Activated CD4-positive, alpha-beta T cell treated with anti-CD3 and anti-CD28 coated beads for 24 hours (primary cell): ENCODE results near the gene SYTL2.

ENCODE experiments used
- DNase-seq, 2 donors: peaks; one replicate each; pipeline ENCODE4 v3.0.0-alpha.2; 2020; ENCODE audit warnings: low read depth in 2 of 2

SYTL2 gene

DNA sequence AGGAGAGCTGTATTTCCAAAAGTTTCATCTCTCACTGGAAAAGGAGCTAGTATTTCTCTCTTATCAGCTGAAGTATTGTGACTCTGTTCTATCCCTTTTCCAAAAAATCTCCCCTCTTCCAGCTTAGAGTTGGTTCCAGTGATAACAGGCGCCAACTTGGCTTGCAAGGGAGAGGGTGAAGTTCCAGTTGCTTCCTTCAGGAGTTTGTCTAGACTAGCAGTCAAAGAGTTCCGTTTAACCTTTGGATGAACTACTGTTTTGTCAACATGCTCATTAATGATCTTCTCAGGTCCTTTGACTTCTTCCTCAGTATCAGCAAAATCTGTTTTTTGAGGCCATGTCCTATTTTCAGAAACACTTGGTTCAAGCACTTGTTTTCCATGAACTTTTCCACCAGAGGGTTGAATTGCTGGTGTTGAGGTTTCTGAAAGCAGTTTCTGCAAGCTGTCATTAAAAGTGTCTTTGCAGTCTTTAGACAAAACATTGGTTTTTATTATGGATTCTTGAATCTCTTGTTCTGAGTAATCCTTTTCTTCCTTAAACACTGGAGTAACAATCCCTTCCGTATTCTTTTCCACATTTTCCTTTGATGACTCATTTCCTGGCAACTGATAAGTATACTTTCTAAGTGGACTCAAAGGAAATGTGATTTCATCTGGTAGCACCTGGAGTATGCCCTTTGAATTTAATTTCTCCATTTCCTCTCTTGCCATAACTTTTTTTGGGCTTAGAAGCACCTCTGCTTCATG, 85.3 kb downstream of the SYTL2 start:
- DNase-seq = no peak

DNA sequence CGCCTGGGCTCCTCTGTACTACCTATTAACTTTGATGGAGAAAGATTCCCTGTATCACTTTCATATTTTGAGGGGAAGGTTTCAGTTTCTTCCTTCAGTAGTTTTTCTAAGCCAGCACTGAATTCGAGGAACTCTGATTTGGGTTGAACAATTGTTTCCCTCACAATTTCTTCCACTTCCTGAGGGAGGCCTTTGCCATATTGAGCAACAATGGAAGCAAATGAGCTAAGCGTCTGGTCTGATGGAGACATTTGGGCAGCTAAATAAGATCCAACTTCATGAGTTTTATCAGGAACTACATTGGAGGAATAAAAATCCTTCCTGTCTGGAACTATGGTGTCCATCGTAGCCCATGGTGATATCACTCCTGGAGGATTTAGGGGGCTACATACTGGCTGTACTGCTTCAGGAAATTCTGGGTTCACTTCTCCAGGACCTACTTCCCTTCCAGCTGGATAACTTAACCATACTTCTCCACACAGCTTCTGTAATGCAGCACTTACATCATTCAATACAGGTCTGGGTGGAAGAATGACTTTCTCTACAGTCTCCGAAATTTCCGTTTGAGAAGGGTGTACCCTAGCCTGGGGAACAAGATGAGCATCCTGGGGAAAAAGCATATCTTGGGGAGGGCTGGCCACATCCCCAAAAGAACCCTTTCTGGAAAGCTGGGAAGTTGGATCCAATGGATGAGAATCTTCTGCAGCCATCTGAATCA, 86.0 kb downstream of the SYTL2 start:
- no peak for DNase-seq

DNA sequence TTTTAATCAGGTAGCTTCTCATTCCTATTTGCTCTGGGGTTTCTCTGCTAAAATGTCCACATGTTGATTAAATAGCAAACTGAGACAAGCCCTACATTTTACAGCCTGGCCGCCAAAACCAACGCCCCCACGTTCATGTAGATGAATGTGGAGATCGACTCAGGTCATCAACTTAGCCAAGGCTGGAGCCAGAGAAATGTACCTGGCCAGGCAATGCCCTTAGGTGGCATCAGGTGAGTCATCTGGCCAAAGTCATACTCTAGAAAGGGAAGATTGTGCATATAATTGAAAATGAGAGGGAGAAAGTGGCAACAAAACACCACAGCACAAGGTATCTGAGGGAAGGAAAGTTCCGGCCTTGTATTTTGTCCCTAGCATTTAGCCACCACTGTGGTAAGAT, 87.9 kb downstream of the SYTL2 start:
- no peak for DNase-seq

DNA sequence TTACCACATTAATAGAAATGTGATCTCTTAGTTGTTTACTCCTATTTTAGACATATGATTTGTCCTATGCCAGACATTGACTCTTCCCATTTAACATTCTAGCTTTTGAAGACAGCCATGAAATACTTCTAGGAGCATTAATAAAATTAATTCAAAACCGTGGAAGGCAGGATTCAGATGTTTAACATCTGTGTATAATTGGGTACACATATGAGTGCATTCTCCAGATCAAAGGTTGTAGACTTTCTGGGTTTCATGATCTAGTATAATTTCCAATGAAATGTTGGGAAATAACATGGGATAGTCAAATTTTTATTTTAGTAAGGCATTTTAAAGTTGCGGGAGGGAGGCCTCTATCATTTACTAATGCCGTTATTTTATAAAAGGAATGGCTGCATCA, 89.8 kb downstream of the SYTL2 start:
- no peak for DNase-seq

DNA sequence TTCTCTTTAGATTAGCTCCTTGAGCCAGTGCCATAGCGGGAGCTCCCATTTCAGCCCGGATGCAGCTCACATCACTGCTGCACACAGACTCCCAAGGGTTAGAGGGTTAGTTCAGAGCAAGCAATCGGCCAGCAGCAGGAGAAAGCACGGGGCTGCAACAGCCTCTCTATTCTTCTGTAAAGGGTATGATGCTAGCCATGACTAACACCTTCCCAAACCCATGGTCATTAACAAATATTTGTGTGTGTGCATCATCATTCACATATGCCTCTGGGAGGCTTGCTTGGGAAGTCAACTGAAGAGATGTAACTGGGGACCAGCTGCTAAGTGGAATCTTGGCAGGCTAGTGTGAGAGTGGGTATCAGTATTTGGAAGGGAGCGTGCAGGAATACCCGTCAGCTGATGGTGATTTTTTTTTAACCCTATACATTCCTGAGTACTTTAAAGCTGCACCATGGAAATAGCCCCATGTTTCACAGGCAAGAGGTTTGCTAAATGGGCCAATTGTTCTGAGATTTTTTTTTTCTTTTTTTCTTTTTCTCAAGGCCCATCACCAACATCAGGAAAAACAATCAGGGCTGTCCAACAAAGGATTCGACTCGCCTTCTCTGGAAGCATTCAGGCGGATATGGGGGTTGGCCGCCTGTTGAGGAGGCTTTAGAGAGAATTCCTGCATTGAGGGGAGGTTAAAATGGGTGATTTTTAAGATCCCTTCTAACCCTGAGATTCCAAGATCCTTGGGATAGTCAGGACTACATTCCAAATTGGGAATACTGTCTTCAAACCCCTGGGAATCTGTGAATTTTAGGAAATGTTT, 91.7 kb downstream of the SYTL2 start:
- DNase-seq = no peak

DNA sequence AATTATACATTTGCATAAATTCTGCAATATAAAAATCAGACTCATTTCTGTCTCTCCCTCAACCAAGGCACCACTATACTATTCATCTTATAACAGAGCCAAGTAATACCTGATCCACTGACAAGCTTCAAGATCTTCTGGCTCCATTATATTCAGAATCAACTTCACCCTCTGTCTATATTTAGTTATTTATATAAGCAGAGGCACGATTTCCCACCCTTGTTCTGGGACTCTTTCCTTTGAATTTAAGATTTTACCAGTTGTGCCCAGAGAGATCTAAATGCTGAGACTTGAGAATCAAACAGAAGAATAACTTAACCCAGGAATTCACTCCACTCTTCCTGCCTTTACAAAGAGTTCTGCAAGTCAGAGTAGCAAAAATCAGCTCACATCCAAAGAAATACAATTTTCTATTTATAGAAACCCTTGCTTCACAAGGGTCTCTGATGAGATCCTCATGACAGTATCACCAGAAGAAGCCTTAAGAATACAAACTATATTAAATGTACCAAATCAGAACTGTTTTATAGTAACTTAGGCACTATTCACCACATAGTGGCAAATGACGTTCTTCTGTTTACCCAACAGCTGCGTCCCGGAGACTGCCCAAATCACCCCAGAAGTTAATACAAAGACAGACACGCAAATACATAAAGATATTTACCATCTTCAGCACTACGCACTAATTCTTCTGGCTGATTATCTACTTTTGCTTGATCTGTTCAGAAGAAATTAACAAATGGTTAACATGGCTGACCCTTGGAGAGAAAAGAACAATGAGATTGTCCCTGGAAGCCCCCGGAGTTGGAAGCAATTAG, 92.6 kb downstream of the SYTL2 start:
- DNase-seq = no peak

DNA sequence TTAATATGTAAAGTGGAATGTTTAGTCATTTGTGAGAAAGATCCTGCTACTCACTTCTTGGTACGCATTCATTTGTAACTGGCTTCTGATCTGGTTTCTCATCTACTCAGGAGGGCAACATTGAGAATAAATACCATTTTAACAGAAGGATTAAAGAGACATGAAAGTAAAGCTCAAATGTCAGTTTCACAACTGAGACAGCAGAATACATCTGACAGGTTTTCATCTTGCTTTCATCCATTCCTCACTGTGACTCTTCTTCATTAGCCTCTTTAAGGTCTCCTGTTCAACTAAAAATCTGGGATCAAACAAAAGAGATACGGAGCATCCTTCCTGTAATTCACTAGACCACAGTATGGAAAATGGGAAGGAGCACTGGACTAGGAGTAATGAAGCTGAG, 93.5 kb downstream of the SYTL2 start:
- DNase-seq = no peak

DNA sequence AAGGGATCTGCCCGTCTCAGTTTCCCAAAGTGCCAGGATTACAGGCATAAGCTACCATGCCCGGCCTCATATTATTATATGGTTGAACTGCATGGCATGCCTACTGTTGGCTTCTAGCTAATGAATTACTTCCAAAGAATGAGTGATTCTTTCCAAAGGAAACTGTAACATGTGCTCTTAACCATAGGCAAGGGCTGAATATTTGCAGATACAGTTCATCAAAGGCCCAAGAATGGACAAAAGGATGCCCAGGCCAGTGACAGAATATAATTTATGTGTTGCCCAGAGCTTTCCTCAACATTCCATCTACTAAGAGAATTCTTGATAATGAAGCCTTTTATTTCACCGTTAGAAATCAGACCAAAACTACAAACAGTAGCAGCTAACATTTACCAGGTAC, 98.0 kb downstream of the SYTL2 start:
- no peak for DNase-seq

DNA sequence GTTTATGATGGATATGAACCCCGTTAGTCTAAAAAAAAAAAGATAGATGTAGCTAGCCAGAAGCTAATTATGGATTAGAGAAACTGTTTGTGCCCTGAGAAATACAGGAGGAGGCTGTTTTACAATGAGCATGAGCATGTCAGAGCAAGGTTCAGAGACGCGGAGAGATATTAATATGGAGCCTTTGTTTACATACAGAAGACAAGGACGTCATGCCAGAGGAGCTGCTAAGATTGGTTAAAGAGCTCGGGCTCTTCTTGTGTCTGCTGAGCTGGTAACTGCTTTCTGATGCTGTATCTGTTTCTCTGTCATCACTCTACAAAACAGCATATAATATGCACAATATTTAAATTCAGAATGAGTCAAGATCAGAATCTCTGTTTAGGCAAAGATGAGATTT, 100.0 kb downstream of the SYTL2 start:
- DNase-seq = no peak

DNA sequence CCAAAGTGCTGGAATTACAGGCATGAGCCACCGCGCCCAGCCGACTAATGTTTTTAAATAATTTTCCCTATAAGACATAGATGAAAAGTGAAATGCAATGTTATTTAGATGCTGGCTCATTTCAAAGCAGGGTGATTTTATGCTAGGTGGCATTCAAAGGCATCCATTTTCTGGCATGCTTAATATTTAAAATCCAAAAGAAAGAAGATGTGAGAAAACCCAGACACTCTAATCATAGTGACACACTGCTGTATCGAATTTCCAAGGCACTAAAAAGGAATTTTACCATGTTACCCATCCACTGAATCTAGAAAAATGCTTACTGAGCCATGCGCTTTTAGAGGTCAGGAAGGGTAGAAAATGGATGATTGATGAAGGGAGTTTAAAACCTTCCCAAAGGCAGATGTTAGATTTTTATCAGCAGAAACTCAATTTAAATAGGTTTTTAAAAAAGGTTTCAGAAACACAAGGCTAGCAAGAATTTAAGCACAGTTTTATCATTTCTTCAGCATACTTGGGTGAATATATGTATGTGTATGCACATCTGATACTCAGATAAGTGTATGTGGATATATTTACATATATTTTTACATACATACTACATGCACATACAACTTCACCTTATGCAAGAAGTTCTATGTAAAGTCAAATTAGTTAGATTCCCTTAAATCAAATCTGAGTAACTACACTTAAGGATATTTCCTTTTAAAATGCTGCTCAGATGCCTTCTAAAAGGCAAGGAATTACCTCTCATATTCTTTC, 100.8 kb downstream of the SYTL2 start:
- DNase-seq = no peak

DNA sequence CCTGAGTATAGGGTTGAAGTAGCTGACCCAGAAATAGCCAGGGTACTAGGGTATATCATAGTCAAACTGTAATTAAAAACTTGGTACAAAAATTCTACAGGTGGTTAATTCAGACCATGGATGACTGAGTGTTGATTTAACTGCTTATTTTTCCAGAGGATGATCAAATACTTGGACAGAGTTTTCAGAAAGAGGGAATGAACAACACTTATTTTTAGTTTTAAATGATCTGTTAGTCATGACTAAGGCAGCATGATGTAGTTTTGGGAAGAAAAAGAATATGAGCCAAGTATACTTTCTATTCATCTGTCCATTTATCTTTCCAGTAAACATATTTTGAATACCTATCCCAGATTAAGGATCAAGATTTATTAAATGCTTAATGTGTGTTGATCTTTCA, 105.1 kb downstream of the SYTL2 start:
- DNase-seq = no peak

DNA sequence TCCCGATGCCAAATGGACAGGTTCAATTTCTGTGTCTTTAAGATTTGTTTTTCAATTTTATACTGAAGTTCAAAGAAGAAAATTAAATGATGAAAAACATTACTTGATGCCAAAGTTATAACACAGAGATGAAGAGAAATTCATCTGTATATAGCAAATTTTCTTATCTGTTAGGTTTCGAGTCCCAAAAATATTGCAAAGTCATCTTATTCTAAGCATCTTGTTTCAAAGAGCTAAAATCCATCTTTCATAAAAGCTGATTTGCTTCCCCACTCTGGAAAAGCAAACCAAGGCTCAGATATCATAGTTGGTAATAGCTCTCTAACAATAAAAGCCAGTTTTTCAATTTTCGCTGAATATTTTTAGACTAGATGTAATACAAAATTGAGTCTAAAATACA, 106.0 kb downstream of the SYTL2 start:
- no peak for DNase-seq

DNA sequence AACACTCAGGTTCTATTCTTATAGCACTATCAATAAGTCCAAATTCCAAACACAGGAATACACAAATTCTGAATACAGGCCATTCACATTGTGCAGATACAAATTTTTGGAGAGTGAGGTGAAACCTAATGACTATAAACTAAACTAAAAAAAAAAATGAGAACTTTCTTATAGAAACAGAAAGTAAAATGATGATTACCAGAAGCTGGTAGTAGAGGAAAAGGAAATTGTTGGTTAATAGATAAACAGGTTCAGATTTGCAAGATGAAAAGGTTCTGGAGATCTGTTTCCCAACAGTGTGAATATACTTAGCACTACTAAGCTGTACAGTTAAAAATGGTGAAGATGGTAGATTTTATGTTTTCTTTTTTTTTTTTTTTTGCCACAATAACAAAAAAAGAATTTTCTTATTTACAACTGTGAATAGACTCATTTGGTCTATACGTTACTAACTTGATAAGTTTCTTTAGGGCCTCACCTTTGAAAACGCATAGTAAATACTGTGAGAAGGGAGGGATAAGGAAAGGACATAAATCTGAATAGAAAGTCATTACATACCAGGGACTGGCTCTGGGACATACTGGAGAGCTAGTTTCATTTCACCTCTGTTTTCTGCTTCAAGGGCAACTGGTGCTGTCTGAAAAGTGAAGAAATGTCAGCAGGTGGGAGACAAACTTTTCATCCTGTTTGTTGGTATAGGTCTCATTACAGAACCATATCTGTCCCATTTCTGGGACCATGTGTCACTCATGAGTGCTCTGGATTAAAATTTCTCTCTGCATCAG, 110.8 kb downstream of the SYTL2 start:
- no peak for DNase-seq

DNA sequence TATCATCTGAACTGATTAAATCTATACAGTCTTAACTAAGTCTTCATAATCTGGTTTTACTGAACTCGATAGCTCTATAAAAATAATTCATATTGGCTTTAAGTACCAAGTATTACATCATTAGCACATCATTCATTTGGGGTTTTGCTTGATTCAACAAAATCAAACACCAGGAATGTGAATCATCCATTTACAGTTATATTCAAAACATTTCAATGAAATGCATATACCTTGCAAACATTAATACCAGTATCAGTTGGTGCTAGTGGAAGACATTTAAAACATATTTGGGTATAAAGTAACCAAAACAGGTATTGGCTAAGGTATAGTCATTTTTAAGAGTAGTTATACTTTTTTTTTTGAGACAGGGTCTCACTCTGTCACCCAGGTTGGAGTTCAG, 112.7 kb downstream of the SYTL2 start:
- no peak for DNase-seq

DNA sequence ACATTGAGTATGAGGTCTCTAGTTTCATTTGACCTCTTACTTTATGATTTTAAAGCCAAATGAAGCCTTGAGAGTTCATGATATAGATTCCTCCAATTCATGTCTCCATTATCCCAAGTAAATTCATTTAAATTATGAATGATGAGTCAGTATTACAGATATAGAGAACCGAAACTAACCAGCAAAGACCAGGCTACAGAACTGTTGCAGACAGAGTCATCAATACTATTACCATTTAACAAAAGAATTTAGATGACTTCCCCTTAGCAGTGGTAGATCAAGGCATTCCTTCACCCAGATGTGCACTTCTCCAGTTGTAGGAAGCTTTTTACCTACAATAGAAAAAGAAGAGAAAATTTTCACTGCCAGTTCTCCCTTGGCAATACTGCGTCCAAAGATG, 113.2 kb downstream of the SYTL2 start:
- no peak for DNase-seq

DNA sequence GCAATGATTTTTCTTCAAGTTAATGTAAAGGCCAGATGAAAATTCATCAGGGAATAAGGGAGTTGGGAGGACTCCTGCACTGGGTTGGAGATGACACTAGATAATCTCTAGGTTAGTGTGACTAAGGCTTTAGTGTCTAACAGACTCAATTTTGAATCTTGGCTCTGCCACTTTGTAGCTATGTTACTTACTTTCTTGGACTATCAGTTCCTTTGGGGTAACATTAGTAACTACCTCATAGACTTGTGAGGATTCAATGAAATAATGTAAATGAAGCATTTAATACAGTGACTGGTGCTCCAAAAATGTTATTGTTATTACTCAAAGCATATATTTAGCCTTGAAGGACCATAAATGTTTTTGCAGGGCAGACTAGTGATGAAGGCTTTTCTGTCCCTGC, 115.4 kb downstream of the SYTL2 start:
- no peak for DNase-seq

DNA sequence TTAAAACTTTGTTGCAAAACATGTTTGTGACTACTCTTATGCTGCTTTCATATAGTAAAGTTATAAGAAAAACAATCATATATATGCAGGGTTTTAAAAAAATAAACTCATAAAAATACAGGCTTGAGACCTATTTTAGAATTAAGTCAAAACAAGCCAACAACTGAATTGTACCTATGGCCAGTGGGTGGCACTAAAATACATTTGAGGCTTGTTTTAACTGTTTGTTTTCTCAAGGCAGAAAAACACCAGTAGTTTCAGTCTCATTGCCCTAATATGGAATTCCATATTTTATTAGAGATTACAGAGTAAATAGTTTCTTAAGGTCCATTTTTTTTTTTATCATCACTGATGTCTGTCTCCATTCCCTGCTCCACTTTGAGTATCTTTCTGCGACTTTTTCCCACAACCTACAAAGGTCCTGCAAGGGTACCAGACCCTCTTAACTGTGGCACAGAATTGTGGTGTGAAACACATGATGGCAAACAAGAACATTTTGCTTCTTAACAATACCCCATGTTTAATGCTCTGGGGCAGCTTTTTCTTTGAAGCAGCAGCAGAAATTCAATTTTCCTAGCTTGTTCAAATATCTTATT, 116.5 kb downstream of the SYTL2 start:
- DNase-seq = no peak

DNA sequence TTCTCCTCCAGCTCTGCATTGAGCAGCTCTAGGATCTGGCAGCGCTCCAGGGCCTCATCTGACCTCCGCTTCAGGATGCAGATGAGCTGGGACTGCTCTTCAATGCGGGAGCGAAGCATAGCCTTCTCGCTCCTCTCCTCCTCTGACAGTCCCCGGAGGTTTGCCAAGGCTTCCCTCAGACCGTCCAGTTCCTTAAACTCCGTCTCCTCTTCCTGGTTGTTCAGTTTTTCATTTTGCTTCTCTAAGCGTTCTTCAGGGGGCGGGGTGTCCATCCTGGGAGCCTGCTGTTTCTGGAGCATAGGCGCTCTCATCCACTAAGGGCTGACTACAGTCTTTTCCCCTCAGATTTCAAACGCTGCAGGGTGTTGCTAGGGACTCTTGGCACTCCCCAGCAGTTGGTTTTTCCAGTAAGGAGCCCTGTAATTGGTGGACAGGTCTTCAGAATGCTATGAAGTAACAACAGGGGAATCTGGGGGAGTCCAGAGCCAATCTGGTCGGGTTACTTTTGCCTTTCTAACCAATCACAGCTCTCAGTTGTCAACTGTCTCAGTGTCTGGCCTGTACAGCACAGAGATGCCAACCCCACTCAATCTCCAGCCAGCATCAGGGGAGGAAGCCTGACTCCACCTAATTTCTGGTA, 125.0 kb downstream of the SYTL2 start, which contains the start of gene CCDC89:
Gene CCDC89 (minus strand): TSS at position 376 of the 640 bp plus-strand sequence. CDS start 65 bp downstream, at position 311.
- DNase-seq = no peak

DNA sequence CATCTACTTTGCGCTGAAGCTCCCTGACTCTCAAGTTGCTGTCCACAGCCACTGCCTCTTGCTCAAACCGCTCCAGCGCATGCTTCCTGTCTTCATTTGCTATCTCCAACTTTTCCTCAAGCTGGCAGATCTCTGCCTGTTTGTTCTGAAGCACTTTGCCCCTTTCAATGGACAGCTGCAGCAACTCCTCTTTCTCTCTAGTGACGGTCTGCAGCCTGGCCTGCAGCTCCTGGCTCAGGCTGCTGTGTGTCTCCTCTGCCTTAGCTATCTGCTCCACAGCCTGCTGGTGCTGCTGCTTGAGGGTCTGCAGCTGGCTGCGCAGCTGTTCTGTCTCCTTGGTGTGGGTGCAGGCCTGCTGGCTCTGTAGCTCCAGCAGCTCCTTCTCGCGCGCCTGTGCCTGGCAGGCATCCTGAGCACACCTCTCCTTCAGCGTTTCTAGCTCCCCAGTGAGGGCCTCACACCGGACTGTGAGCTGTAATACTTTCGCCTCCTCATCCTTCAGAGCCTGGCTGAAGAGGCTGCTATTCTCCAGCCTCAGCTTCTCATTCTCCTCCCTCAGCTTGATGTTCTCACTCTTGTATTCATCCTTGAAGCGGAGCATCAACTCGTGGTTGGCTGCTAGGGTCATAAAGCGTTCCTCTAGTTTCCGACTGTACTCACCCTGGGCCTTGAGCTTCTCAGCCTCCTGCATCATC, 125.7 kb downstream of the SYTL2 start:
- no peak for DNase-seq
